GM12875 (cell line): ENCODE measurements around the gene VPS37B.

Experiments used
- H3K4me3 ChIP-seq: one replicate; pipeline ENCODE4 v1.5.1; 2011; ENCODE audit warnings: low read depth, low read length, control low read depth
- CTCF ChIP-seq: IDR thresholded peaks from 2 replicates; pipeline ENCODE4 v1.5.1; 2011; ENCODE audit warnings: low read depth, mild to moderate bottlenecking, control low read depth, inconsistent platforms, low read length, moderate library complexity, borderline replicate concordance; ENCODE audit not compliant: insufficient read depth

VPS37B gene

DNA sequence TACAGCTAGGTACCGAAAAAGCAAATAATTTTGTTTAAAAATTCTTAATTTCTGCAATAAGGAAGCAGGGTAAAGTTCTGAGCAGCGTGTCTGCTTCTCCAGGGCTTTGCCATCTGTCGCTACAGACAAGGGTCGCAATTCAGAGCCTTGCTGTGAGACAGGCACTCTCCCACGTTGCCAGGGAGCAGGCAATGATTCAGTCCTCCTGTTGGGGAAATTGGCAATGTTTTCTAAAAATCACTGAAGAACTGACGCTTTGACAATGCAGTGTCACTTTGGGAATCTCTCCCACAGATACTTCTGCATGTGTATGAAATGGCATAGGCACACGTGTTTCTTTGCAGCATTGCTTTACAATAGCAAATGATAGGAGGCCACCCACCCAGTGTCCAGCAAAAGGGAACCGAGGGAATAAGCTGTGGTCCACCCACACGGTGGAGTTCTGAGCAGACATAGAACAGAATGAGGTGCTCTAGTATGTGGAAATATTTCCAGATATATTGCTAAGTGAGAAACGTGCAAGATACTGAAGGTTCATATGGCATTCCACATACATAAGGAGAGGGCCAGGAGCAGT, 76.6 kb downstream of the VPS37B start:
- no peak overlapping the region for H3K4me3 ChIP-seq
- TF ChIP-seq CTCF, result no peak
